ENCODE results near the gene ALKBH5. TPM values are rescaled to one million over a fixed set of nuclear protein-coding genes. Genes with fewer than 3 reads are reported as not detected.
A peak's percentile ranks its signal among the peaks of the same experiment; 100 is the strongest.

ALKBH5 gene
- total and polyA plus RNA-seq, 8 donors: 32.8 to 66.7 (median 49.4) TPM

DNA sequence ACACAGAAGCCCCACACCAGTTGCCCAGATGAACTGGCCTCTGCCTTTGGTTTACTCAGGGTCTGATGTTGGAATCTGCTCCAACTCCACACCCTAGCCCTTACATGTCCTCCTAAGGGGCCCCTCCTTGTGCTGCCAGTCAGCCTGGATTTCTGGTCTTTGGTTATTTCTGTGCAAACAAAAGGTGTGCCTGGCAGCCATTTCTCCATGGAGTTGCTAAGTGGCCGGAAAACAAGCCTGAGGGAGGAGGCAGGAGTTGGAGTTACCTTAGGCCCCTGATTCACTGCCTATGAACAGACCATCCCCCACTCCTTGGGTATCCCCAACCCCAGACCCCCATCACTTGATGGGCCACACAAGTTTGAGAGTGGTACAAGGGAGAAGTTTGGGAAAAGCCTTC is 4.4 kb upstream of the ALKBH5 start:
- Histone ChIP-seq H3K4me3 (no peak overlapping the region), H3K36me3 (no peaks in the 10 kb centered on the region), H3K27ac (no peak overlapping the region), H3K27me3 (no peaks in the 10 kb centered on the region), H3K4me1 (peaks cover 12 to 36% (median 17%) of the 10 kb centered on the region in 4 donors), H3K9me3 (no peaks in the 10 kb centered on the region)
- no peak for TF ChIP-seq POLR2AphosphoS5 (IDR thresholded peaks at IDR 0.05)
- TF ChIP-seq EP300 (IDR thresholded peaks at IDR 0.05): no peak
- TF ChIP-seq, protein P1, sequence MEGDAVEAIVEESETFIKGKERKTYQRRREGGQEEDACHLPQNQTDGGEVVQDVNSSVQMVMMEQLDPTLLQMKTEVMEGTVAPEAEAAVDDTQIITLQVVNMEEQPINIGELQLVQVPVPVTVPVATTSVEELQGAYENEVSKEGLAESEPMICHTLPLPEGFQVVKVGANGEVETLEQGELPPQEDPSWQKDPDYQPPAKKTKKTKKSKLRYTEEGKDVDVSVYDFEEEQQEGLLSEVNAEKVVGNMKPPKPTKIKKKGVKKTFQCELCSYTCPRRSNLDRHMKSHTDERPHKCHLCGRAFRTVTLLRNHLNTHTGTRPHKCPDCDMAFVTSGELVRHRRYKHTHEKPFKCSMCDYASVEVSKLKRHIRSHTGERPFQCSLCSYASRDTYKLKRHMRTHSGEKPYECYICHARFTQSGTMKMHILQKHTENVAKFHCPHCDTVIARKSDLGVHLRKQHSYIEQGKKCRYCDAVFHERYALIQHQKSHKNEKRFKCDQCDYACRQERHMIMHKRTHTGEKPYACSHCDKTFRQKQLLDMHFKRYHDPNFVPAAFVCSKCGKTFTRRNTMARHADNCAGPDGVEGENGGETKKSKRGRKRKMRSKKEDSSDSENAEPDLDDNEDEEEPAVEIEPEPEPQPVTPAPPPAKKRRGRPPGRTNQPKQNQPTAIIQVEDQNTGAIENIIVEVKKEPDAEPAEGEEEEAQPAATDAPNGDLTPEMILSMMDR (IDR thresholded peaks at IDR 0.05): no peak
- TF ChIP-seq POLR2A (IDR thresholded peaks at IDR 0.05): no peak
- peak in 1 of 2 donors; percentile 71 for DNase-seq
- WGBS, 5 donors: 41 to 82% (median 54%) methylated on average over 1 of the region's 1 CpG
- intact Hi-C loops (cut with DNase I; ENCODE audit: low total_unique reads): no loop called here

DNA sequence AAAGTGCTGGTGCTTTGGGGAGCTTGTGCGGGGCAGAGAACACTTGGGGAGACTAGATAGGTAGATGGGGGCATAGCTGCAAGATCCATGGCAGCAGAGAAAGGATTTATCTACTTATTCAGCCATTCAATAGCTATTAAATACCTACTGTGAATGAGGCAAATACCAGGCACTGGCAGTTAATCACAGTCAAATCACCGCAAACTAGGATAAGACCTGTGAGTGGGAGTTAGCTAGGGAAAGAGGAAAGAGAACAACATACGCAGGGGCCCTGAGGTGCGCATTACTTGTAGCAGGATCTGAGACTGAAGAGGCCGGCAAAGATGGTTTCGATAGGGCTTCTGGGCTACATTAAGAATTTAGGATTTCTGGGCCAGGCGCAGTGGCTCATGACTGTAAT is 3.8 kb upstream of the ALKBH5 start:
- no peak for TF ChIP-seq EP300 (IDR thresholded peaks at IDR 0.05)
- TF ChIP-seq POLR2AphosphoS5 (IDR thresholded peaks at IDR 0.05): no peak
- no peak overlapping the region for H3K4me3 ChIP-seq
- DNase-seq: peak in 1 of 2 donors; percentile 56
- H3K27me3 ChIP-seq: no peaks in the 10 kb centered on the region
- 39 to 70% (median 60%) methylated on average over 7 of the region's 7 CpGs for WGBS, 5 donors
- H3K27ac ChIP-seq: no peak overlapping the region
- peaks cover 12 to 38% (median 22%) of the 10 kb centered on the region in 4 donors for H3K4me1 ChIP-seq
- intact Hi-C loops (cut with DNase I; ENCODE audit: low total_unique reads): loop anchor here (2.0 kb wide), 1 partner anchor 43 kb away; no protein-coding TSS in a partner anchor
- no peaks in the 10 kb centered on the region for H3K9me3 ChIP-seq
- no peaks in the 10 kb centered on the region for H3K36me3 ChIP-seq

DNA sequence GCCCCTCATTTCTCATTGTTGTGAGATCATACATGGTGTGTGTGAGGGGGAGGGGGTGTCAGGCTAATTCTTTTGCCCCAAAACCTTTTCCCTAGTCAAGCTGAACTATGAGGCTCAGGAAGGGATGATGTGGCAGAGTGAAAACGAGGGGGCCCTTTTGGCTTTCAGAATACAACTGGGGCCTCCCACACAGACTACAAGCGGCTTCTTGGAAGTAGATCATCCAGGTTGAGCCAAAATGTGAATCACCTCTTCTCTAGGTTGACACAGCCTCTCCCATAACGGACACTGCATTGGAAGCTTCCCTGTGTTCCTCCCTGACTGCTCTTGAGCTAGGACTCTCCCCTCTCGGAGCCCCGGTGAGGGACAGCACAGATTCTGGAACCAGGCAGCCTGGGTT is 2.3 kb upstream of the ALKBH5 start:
- peak overlapping the region in 3 of 5 donors; percentile 96 to 99 (median 98) for H3K27ac ChIP-seq
- intact Hi-C loops (cut with DNase I; ENCODE audit: low total_unique reads): loop anchor here (2.0 kb wide), 1 partner anchor 41 kb away; no protein-coding TSS in a partner anchor

DNA sequence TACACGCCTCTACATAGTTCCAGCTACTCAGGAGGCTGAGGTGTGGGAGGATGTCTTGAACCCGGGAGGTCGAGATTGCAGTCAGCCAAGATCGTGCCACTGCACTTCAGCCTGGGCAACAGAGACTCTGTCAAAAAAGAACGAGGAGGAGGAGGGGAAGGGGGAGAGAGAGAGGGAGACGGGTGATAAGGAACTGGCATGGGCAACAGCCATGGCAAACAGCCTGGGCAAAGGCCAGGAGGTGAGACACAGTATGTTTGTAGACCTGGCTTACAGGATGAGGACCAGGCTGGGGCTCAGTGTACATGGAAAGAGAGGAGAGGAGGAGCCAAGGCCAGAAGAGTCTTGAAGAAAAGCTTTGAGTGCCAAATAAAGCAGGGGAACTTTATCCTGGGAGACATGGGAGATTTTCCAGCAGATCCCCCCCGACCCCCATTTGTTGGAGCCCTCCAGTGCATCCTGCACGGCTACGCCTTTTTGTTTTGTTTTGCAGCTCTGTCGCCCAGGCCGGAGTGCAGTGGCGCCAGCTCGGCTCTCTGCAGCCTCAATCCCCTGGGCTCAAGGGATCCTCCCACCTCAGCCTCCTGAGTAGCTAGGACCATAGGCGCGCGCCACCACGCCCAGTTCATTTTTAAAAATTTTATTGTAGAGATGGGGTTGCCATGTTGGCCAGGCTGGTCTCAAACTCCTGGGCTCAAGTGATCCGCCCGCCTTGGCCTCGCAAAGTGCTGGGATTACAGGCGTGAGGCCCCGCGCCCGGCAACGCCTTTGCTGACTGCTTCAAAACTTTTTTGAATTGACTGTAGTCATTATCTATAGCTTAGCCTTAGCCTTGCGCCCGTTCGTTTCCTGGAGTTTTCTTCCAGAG is 1.3 kb upstream of the ALKBH5 start:
- WGBS, 5 donors: 9 to 16% (median 11%) methylated on average over 24 to 28 of the region's 28 CpGs
- TF ChIP-seq, protein P1 (IDR thresholded peaks at IDR 0.05): no peak
- peak in 2 of 3 donors; percentile 51 to 67 for TF ChIP-seq POLR2AphosphoS5 (IDR thresholded peaks at IDR 0.05)
- Histone ChIP-seq H3K27me3 (no peaks in the 10 kb centered on the region), H3K27ac (peak overlapping the region; percentile 96 to 100 (median 98)), H3K4me3 (peak overlapping the region; percentile 74 to 97 (median 88)), H3K4me1 (peaks cover 35 to 64% (median 47%) of the 10 kb centered on the region in 4 donors), H3K36me3 (no peaks in the 10 kb centered on the region), H3K9me3 (no peaks in the 10 kb centered on the region)
- peak; percentile 72 to 94 for DNase-seq
- intact Hi-C loops (cut with DNase I; ENCODE audit: low total_unique reads): no loop called here

More for the DNA sequence above, 2.3 kb upstream of the ALKBH5 start:
- Histone ChIP-seq H3K9me3 (no peaks in the 10 kb centered on the region), H3K4me1 (peaks cover 26 to 54% (median 37%) of the 10 kb centered on the region in 4 donors), H3K36me3 (no peaks in the 10 kb centered on the region), H3K4me3 (no peak overlapping the region), H3K27me3 (no peaks in the 10 kb centered on the region)
- 59 to 82% (median 74%) methylated on average over 3 to 5 of the region's 5 CpGs for WGBS, 5 donors
- DNase-seq: peak in 1 of 2 donors; percentile 52
- no peak for TF ChIP-seq POLR2AphosphoS5 (IDR thresholded peaks at IDR 0.05)

DNA sequence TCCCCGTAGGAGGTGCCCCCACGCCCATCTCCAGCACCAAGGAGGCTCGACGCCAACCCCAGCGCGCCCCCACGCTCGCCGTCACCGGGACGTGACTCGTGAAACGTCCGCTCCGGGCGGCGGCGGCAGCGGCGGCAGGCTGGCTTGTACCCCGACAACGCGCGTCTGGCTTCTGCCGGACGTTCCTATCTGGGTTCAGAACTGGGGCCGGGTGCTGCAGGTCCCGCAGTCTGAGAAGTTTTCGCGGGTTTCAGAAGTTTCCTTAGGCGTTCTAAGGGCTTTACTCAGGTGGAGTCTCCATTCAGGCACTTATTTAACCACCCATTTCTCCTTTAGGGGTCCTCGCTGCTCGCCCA is 672 bp upstream of the ALKBH5 start:
- intact Hi-C loops (cut with DNase I; ENCODE audit: low total_unique reads): no loop called here
- Histone ChIP-seq H3K27me3 (no peaks in the 10 kb centered on the region), H3K27ac (peak overlapping the region; percentile 96 to 100 (median 98)), H3K4me1 (peaks cover 42 to 70% (median 53%) of the 10 kb centered on the region in 4 donors), H3K4me3 (peak overlapping the region; percentile 74 to 97 (median 88)), H3K9me3 (no peaks in the 10 kb centered on the region), H3K36me3 (peaks cover 0 to 5% (median 0%) of the 10 kb centered on the region in 4 donors)
- TF ChIP-seq POLR2AphosphoS5 (IDR thresholded peaks at IDR 0.05): peak in 1 of 3 donors; percentile 36
- TF ChIP-seq, protein P1 (IDR thresholded peaks at IDR 0.05): no peak
- peak; percentile 78 to 95 for DNase-seq
- WGBS, 5 donors: 0 to 1% (median 0%) methylated on average over 32 to 33 of the region's 33 CpGs
